Measurements from ENCODE around the gene CHMP2B.

DNA sequence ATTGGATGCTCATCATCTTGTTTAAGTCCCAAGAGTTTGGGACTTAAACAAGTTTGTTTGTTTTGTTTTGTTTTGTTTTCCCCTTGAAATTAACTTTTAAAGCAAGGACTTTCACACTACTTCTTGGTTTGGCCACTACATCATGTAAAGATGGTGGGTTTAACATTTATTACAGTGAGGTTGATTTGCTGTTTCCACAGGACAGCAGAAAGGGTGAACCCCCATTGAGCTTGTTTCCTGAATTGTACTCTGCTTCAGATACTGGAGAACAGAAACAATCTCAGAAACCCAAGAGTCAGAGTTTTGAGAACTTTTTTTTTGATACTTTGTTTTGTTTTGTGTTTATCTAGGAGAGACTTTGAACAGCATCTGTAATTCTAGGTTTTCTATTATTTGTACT, 42.6 kb downstream of the CHMP2B start:
- TF ChIP-seq, protein P1, sequence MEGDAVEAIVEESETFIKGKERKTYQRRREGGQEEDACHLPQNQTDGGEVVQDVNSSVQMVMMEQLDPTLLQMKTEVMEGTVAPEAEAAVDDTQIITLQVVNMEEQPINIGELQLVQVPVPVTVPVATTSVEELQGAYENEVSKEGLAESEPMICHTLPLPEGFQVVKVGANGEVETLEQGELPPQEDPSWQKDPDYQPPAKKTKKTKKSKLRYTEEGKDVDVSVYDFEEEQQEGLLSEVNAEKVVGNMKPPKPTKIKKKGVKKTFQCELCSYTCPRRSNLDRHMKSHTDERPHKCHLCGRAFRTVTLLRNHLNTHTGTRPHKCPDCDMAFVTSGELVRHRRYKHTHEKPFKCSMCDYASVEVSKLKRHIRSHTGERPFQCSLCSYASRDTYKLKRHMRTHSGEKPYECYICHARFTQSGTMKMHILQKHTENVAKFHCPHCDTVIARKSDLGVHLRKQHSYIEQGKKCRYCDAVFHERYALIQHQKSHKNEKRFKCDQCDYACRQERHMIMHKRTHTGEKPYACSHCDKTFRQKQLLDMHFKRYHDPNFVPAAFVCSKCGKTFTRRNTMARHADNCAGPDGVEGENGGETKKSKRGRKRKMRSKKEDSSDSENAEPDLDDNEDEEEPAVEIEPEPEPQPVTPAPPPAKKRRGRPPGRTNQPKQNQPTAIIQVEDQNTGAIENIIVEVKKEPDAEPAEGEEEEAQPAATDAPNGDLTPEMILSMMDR (IDR thresholded peaks at IDR 0.05; ENCODE audit: low read depth, low read length, missing input control) = no peak
- TF ChIP-seq, protein P2, sequence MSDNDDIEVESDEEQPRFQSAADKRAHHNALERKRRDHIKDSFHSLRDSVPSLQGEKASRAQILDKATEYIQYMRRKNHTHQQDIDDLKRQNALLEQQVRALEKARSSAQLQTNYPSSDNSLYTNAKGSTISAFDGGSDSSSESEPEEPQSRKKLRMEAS (IDR thresholded peaks at IDR 0.05) = no peak
- TF ChIP-seq, protein P3, sequence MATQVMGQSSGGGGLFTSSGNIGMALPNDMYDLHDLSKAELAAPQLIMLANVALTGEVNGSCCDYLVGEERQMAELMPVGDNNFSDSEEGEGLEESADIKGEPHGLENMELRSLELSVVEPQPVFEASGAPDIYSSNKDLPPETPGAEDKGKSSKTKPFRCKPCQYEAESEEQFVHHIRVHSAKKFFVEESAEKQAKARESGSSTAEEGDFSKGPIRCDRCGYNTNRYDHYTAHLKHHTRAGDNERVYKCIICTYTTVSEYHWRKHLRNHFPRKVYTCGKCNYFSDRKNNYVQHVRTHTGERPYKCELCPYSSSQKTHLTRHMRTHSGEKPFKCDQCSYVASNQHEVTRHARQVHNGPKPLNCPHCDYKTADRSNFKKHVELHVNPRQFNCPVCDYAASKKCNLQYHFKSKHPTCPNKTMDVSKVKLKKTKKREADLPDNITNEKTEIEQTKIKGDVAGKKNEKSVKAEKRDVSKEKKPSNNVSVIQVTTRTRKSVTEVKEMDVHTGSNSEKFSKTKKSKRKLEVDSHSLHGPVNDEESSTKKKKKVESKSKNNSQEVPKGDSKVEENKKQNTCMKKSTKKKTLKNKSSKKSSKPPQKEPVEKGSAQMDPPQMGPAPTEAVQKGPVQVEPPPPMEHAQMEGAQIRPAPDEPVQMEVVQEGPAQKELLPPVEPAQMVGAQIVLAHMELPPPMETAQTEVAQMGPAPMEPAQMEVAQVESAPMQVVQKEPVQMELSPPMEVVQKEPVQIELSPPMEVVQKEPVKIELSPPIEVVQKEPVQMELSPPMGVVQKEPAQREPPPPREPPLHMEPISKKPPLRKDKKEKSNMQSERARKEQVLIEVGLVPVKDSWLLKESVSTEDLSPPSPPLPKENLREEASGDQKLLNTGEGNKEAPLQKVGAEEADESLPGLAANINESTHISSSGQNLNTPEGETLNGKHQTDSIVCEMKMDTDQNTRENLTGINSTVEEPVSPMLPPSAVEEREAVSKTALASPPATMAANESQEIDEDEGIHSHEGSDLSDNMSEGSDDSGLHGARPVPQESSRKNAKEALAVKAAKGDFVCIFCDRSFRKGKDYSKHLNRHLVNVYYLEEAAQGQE (IDR thresholded peaks at IDR 0.05) = no peak
- TF ChIP-seq RAD21 (IDR thresholded peaks at IDR 0.05) (no peak), JUND (IDR thresholded peaks at IDR 0.05) (no peak), TAF1 (conservative IDR thresholded peaks at IDR 0.05) (no peak)

Data from liver (tissue), 3 donors.